ENCODE measurements around the gene CMTM4. TPM values are rescaled to one million over a fixed set of nuclear protein-coding genes. Genes with fewer than 3 reads are reported as not detected.
A peak's percentile ranks its signal among the peaks of the same experiment; 100 is the strongest.

The CMTM4 gene
- total RNA-seq, 4 donors from 2014 or later = 170 to 246 (median 201) TPM

DNA sequence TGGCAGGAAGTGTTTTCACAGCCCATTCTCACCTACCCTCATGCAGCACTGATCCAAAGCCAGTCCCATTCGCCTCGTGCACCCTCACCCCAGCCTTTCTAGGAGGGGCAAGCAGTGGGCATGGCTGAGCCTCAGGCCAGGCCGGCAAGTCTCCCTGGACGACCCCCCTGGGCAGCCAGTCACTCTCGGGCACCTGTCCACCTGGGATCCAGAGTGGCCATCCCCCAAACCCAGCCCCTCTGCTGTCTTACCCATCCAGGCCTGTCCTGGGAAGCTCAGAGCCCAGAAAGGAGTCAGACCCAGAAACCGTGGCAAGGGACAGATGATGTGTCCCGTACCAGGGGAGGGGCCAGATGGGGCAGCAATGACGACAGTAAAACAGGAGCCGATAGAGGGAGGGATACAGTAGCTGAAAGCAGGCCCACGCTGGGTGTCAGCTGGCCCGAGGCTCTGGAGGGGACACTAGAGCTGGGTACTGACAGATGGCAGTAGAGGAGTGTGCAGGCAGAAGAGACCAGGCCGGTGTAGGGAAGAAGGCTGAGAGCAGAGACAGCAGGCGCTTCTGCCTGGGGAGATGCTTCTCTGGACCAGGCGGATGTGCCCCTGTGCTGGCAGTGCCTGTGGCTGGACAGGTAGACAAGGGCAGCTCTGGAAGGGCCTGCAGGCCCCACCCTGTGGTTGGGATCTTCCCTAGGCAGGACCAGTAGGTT, 86.3 kb downstream of the CMTM4 start:
- intact Hi-C loops (cut with DNase I) = no loop called here
- no peaks in the 10 kb centered on the region for H3K9me3 ChIP-seq
- no peaks in the 10 kb centered on the region for H3K27me3 ChIP-seq
- H3K4me1 ChIP-seq = peaks cover 9 to 24% of the 10 kb centered on the region in 2 donors
- H3K27ac ChIP-seq = no peak overlapping the region
- WGBS, 2 donors = 89% methylated on average over 13 to 14 of the region's 14 CpGs
- H3K36me3 ChIP-seq = peaks cover 14 to 21% of the 10 kb centered on the region in 2 donors
- no peak for DNase-seq
- no peak for TF ChIP-seq POLR2A (IDR thresholded peaks at IDR 0.05)
- TF ChIP-seq, protein P1, sequence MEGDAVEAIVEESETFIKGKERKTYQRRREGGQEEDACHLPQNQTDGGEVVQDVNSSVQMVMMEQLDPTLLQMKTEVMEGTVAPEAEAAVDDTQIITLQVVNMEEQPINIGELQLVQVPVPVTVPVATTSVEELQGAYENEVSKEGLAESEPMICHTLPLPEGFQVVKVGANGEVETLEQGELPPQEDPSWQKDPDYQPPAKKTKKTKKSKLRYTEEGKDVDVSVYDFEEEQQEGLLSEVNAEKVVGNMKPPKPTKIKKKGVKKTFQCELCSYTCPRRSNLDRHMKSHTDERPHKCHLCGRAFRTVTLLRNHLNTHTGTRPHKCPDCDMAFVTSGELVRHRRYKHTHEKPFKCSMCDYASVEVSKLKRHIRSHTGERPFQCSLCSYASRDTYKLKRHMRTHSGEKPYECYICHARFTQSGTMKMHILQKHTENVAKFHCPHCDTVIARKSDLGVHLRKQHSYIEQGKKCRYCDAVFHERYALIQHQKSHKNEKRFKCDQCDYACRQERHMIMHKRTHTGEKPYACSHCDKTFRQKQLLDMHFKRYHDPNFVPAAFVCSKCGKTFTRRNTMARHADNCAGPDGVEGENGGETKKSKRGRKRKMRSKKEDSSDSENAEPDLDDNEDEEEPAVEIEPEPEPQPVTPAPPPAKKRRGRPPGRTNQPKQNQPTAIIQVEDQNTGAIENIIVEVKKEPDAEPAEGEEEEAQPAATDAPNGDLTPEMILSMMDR (IDR thresholded peaks at IDR 0.05) = no peak
- no peak overlapping the region for H3K4me3 ChIP-seq (replicated peaks in 1 of 3)

- DNase-seq = no peak
- 84 to 90% methylated on average over 7 to 9 of the region's 12 CpGs for WGBS, 2 donors
- no peaks in the 10 kb centered on the region for H3K9me3 ChIP-seq
- TF ChIP-seq POLR2A (IDR thresholded peaks at IDR 0.05) = no peak
- TF ChIP-seq, protein P1 (IDR thresholded peaks at IDR 0.05) = no peak
- intact Hi-C loops (cut with DNase I) = loop anchor here (5.0 kb wide), 1 partner anchor 258 kb away; no protein-coding TSS in a partner anchor
- H3K36me3 ChIP-seq = peaks cover 14 to 19% of the 10 kb centered on the region in 2 donors
- H3K4me3 ChIP-seq (replicated peaks in 1 of 3) = no peak overlapping the region
- H3K27ac ChIP-seq = peak overlapping the region in 2 of 3 donors; percentile 28 to 37
- H3K27me3 ChIP-seq = no peaks in the 10 kb centered on the region
- H3K4me1 ChIP-seq = peaks cover 10 to 24% of the 10 kb centered on the region in 2 donors
Measured at GRCh38 chr16:66609139-66609510, 87.4 kb downstream of the CMTM4 start.

GRCh38 chr16:66608241-66609138, 88.1 kb downstream of the CMTM4 start:
- TF ChIP-seq, protein P1 (IDR thresholded peaks at IDR 0.05) = peak; percentile 79 to 91 (median 88)
- no peak for TF ChIP-seq POLR2A (IDR thresholded peaks at IDR 0.05)
- intact Hi-C loops (cut with DNase I) = loop anchor here (5.0 kb wide), 1 partner anchor 259 kb away; no protein-coding TSS in a partner anchor
- Histone ChIP-seq H3K4me3 (replicated peaks in 1 of 3) (no peak overlapping the region), H3K36me3 (peaks cover 13 to 14% of the 10 kb centered on the region in 2 donors), H3K27me3 (no peaks in the 10 kb centered on the region), H3K9me3 (no peaks in the 10 kb centered on the region), H3K27ac (peak overlapping the region in 2 of 3 donors; percentile 28 to 37), H3K4me1 (peaks cover 13 to 29% of the 10 kb centered on the region in 2 donors)
- WGBS, 2 donors = 44 to 65% methylated on average over 9 to 15 of the region's 17 CpGs
- peak; percentile 95 to 96 for DNase-seq

- intact Hi-C loops (cut with DNase I) = loop anchor here (5.0 kb wide), 1 partner anchor 261 kb away; no protein-coding TSS in a partner anchor
- no peaks in the 10 kb centered on the region for H3K27me3 ChIP-seq
- H3K27ac ChIP-seq = peak overlapping the region; percentile 66 to 93 (median 87)
- TF ChIP-seq POLR2A (IDR thresholded peaks at IDR 0.05) = no peak
- TF ChIP-seq, protein P1 (IDR thresholded peaks at IDR 0.05) = no peak
- no peaks in the 10 kb centered on the region for H3K36me3 ChIP-seq
- H3K4me1 ChIP-seq = peaks cover 13 to 30% of the 10 kb centered on the region in 2 donors
- DNase-seq = no peak
- no peaks in the 10 kb centered on the region for H3K9me3 ChIP-seq
- WGBS, 2 donors = 68 to 78% methylated on average over 8 to 9 of the region's 10 CpGs
- H3K4me3 ChIP-seq (replicated peaks in 1 of 3) = peak overlapping the region in 1 of 3 donors; percentile 65
Measured at GRCh38 chr16:66605979-66606751, 90.4 kb downstream of the CMTM4 start.
